Keratinocyte (primary cell): ENCODE results near the gene UHRF2. TPM values are rescaled to one million over a fixed set of nuclear protein-coding genes. Genes with fewer than 3 reads are reported as not detected.

ENCODE experiments used
- DNase-seq: peaks from one replicate; pipeline ENCODE4 v3.0.0-alpha.2; 2011; ENCODE audit warnings: low read depth, missing footprints, low spot score
- FAIRE-seq: peaks from 2 replicates; lab custom pipeline; 2011; peaks lifted over from hg19 to GRCh38; lab: Jason Lieb, UNC
- H2AFZ ChIP-seq: 2 replicates; pipeline ENCODE4 v1.6.0; 2012; ENCODE audit warnings: low read length, control low read depth, inconsistent platforms; ENCODE audit not compliant: control insufficient read depth
- H3K27ac ChIP-seq: 2 replicates; pipeline ENCODE4 v1.5.1; 2011; ENCODE audit warnings: low read length; ENCODE audit not compliant: control insufficient read depth, insufficient read depth
- H3K27me3 ChIP-seq: 3 replicates; pipeline ENCODE4 v1.6.0; 2011; ENCODE audit warnings: low read length; ENCODE audit not compliant: control insufficient read depth, insufficient read depth; ENCODE audit errors: extremely low read depth
- H3K36me3 ChIP-seq, 2 experiments: 2 replicates in 1 of 2; 3 replicates in 1 of 2; pipeline ENCODE4 v1.5.1; 2011; ENCODE audit warnings: low read length in 2 of 2, mild to moderate bottlenecking in 1 of 2; ENCODE audit not compliant: control insufficient read depth in 2 of 2, insufficient read depth in 2 of 2; ENCODE audit errors: extremely low read depth in 1 of 2
- H3K4me1 ChIP-seq: 3 replicates; pipeline ENCODE4 v1.5.1; 2011; ENCODE audit warnings: low read length; ENCODE audit not compliant: control insufficient read depth, insufficient read depth; ENCODE audit errors: extremely low read depth
- H3K4me2 ChIP-seq: 3 replicates; pipeline ENCODE4 v1.6.0; 2011; ENCODE audit warnings: low read depth, low read length; ENCODE audit not compliant: control insufficient read depth, insufficient read depth; ENCODE audit errors: extremely low read depth
- H3K4me3 ChIP-seq, 3 experiments: fragments of 200-600 bp in 1 of 3; sonication (generic) in 1 of 3; 2 replicates in 2 of 3; 3 replicates in 1 of 3; pipeline ENCODE4 v1.5.1; 2011 to 2016; ENCODE audit warnings: low read length in 3 of 3, mild to moderate bottlenecking in 3 of 3, control low read depth in 2 of 3, inconsistent platforms in 1 of 3, low read depth in 1 of 3, mixed read lengths in 1 of 3, mixed run types in 1 of 3, moderate library complexity in 1 of 3; ENCODE audit not compliant: control insufficient read depth in 2 of 3, insufficient read depth in 2 of 3; ENCODE audit errors: extremely low read depth in 1 of 3
- H3K79me2 ChIP-seq: 2 replicates; pipeline ENCODE4 v1.6.0; 2012; ENCODE audit warnings: low read length; ENCODE audit not compliant: control insufficient read depth, insufficient read depth
- H3K9ac ChIP-seq: 3 replicates; pipeline ENCODE4 v1.6.0; 2011; ENCODE audit warnings: low read length; ENCODE audit not compliant: control insufficient read depth, insufficient read depth; ENCODE audit errors: extremely low read depth
- H3K9me1 ChIP-seq: 3 replicates; pipeline ENCODE4 v1.6.0; 2011; ENCODE audit warnings: low read length; ENCODE audit not compliant: control insufficient read depth, insufficient read depth; ENCODE audit errors: extremely low read depth
- H3K9me3 ChIP-seq: 2 replicates; pipeline ENCODE4 v1.5.1; 2012; ENCODE audit warnings: low read depth, low read length; ENCODE audit not compliant: control insufficient read depth
- H4K20me1 ChIP-seq: 3 replicates; pipeline ENCODE4 v1.6.0; 2011; ENCODE audit warnings: low read length; ENCODE audit not compliant: control insufficient read depth, insufficient read depth; ENCODE audit errors: extremely low read depth
- EZH2 ChIP-seq: IDR thresholded peaks from one replicate; pipeline ENCODE4 v1.6.1; 2012; ENCODE audit warnings: inconsistent platforms, mild to moderate bottlenecking, low read length, moderate library complexity
- dilution Hi-C: fragments of 300-500 bp; cut with MboI; formaldehyde crosslinking; loops from one replicate; pipeline ENCODE4 v1.7.0; 2020; ENCODE audit warnings: low sequenced_read_pairs; ENCODE audit not compliant: extremely low pct_ligation_motif_present
- polyA plus RNA-seq, 5 experiments: library from polyadenylated mRNA; depleted of rRNA in 3 of 5; stranded (reverse) in 3 of 5; stranded (forward) in 1 of 5; unstranded in 1 of 5; fragments of >200 nt; gene quantifications; 1 replicate in 1 of 5; 2 replicates in 3 of 5; 3 replicates in 1 of 5; pipeline versions ENCODE4 v1.2.1 to v1.2.3, GENCODE V29; 2011 to 2012; ENCODE audit warnings: missing spikeins in 2 of 5, low read depth in 1 of 5, low replicate concordance in 1 of 5
- TF ChIP-seq, protein P1 (sequence below), 3 experiments: IDR thresholded peaks in 1 of 3; conservative IDR thresholded peaks in 1 of 3; optimal IDR thresholded peaks in 1 of 3; 2 replicates in 2 of 3; 3 replicates in 1 of 3; pipeline versions ENCODE3 to v1.5.1; 2011; ENCODE audit warnings: low read length in 3 of 3, mild to moderate bottlenecking in 3 of 3, moderate library complexity in 2 of 3, control low read depth in 1 of 3, inconsistent platforms in 1 of 3; ENCODE audit not compliant: insufficient read depth in 2 of 3; ENCODE audit errors: extremely low read depth in 1 of 3

UHRF2 gene
- polyA plus RNA-seq, 1 donor (not counting 4 experiments of a cell fraction or from before 2014, with no cell fraction given) = 77.0 TPM

DNA sequence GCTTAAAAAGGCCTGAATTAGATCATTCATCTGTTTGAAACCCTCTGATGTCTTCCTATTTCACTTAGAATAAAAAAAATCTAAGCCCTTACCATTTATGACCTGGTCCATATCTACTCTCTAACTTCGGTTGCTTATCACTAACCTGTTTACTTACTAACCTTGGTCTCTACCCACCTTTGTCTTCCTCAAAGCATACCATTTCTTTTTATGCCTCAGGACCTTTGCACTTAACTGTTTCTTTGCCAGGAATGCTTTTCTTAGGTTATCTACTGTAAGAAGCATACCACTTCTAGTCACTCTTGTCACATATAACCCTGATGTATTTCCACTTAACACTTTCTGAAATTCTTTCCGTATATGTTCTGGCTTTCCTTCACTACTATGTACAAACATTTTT, 67.0 kb downstream of the UHRF2 start:
- Histone ChIP-seq H4K20me1 (no peaks in the 10 kb centered on the region), H3K9me1 (no peaks in the 10 kb centered on the region), H3K4me2 (no peak overlapping the region), H3K9ac (no peak overlapping the region), H2AFZ (no peak overlapping the region), H3K27ac (no peak overlapping the region), H3K4me3 (no peak overlapping the region), H3K36me3 (peaks cover 9 to 14% of the 10 kb centered on the region in 2 experiments), H3K27me3 (no peaks in the 10 kb centered on the region), H3K79me2 (peaks cover 14% of the 10 kb centered on the region), H3K4me1 (no peaks in the 10 kb centered on the region), H3K9me3 (no peaks in the 10 kb centered on the region)
- dilution Hi-C loops = no loop called here
- DNase-seq (no peak), FAIRE-seq (no peak)
- no peak for TF ChIP-seq EZH2
- TF ChIP-seq, protein P1, sequence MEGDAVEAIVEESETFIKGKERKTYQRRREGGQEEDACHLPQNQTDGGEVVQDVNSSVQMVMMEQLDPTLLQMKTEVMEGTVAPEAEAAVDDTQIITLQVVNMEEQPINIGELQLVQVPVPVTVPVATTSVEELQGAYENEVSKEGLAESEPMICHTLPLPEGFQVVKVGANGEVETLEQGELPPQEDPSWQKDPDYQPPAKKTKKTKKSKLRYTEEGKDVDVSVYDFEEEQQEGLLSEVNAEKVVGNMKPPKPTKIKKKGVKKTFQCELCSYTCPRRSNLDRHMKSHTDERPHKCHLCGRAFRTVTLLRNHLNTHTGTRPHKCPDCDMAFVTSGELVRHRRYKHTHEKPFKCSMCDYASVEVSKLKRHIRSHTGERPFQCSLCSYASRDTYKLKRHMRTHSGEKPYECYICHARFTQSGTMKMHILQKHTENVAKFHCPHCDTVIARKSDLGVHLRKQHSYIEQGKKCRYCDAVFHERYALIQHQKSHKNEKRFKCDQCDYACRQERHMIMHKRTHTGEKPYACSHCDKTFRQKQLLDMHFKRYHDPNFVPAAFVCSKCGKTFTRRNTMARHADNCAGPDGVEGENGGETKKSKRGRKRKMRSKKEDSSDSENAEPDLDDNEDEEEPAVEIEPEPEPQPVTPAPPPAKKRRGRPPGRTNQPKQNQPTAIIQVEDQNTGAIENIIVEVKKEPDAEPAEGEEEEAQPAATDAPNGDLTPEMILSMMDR (optimal IDR thresholded peaks at IDR 0.05 in 1 of 3, IDR thresholded peaks at IDR 0.05 in 1 of 3, conservative IDR thresholded peaks at IDR 0.05 in 1 of 3; ENCODE audit: extremely low read depth in 1 of 3, insufficient read depth in 2 of 3, low read length in 3 of 3) = no peak

DNA sequence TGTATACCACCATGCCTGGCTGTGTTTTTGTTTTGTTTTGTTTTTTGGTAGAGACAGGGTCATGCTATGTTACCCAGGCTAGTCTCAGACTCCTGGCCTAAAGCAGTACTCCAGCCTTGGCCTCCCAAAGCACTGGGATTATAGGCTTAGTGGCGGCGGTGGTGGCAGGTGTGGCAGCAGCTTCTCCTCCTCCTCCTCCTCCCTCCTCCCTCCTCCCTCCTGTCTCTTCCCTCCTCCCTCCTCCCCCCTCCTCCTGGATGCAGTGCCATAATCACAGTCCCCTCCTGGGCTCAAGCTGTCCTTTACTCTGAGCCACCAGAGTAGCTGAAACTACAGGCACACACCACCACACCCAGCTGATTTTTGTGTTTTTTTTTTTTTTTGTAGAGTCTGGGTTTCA, 71.2 kb downstream of the UHRF2 start:
- Histone ChIP-seq H3K36me3 (peaks cover 9 to 31% of the 10 kb centered on the region in 2 experiments), H3K9ac (no peak overlapping the region), H3K4me3 (no peak overlapping the region), H3K9me3 (no peaks in the 10 kb centered on the region), H3K79me2 (peaks cover 14% of the 10 kb centered on the region), H4K20me1 (no peaks in the 10 kb centered on the region), H3K9me1 (no peaks in the 10 kb centered on the region), H3K4me1 (no peaks in the 10 kb centered on the region), H2AFZ (no peak overlapping the region), H3K27ac (no peak overlapping the region), H3K4me2 (no peak overlapping the region), H3K27me3 (no peaks in the 10 kb centered on the region)
- no peak for DNase-seq
- no peak for TF ChIP-seq EZH2
- TF ChIP-seq, protein P1 (optimal IDR thresholded peaks at IDR 0.05 in 1 of 3, IDR thresholded peaks at IDR 0.05 in 1 of 3, conservative IDR thresholded peaks at IDR 0.05 in 1 of 3; ENCODE audit: extremely low read depth in 1 of 3, insufficient read depth in 2 of 3, low read length in 3 of 3) = no peak
- FAIRE-seq = no peak
- dilution Hi-C loops = no loop called here
